Measurements from ENCODE around the gene FGG. TPM values are rescaled to one million over a fixed set of nuclear protein-coding genes. Genes with fewer than 3 reads are reported as not detected.

The FGG gene
- not detected for total RNA-seq

GRCh38 chr4:154612472-154613414 lies at the start of gene FGG:
Gene FGG (minus strand): TSS chr4:154612656. CDS start chr4:154612609, 47 bp downstream.
- Mint-ChIP-seq H3K27me3 (peaks cover 31% of the 10 kb centered on the region), H3K9me3 (no peaks in the 10 kb centered on the region), H3K4me1 (peaks cover 9% of the 10 kb centered on the region), H3K27ac (no peak within 1 kb of the TSS), H3K4me3 (no peak within 1 kb of the TSS), H3K36me3 (no peaks in the 10 kb centered on the region)
- DNase-seq = no peak

- H3K4me1 Mint-ChIP-seq = no peaks in the 10 kb centered on the region
- H3K27me3 Mint-ChIP-seq = peaks cover 18% of the 10 kb centered on the region
- no peaks in the 10 kb centered on the region for H3K36me3 Mint-ChIP-seq
- no peak for DNase-seq
- H3K9me3 Mint-ChIP-seq = peaks cover 2% of the 10 kb centered on the region
- no peak overlapping the region for H3K4me3 Mint-ChIP-seq
- H3K27ac Mint-ChIP-seq = no peak overlapping the region
Observed at GRCh38 chr4:154660052-154660451, 47.6 kb upstream of the FGG start.

DNA sequence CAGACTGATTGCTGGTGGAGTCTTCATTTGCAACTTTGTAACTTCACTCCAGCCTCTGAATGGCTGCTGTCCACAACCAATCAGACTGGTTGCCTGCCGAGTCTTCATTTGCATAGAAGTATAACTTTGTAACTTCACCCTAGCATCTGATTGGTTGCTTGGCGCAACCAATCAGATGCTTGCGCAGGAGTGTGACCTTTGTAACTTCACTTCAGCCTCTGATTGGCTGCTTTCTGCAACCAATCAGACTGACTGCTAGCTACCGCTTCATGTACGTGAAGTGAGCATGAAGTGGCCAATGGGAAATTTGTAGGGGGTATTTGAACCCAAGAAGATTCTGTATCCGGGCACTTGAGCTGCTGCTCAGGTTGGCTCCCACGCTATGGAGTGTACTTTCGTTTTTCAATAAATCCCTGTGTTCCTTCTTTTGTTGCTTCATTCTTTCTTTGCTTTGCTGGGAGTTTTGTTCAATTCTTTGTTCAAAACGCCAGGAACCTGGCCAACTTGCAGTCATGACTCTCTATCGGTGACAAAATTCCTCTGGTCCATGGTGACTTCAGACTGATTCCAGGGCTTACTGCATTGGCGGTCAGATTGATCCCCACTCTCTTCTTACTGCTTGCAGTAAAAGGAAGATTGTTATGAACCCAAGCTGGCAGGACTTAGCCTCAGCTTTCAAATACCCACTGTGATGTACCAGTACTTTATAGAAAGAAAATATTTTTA lies 46.4 kb upstream of the FGG start:
- peaks cover 2% of the 10 kb centered on the region for H3K9me3 Mint-ChIP-seq
- H3K4me1 Mint-ChIP-seq = no peaks in the 10 kb centered on the region
- DNase-seq = no peak
- no peak overlapping the region for H3K4me3 Mint-ChIP-seq
- no peak overlapping the region for H3K27ac Mint-ChIP-seq
- peaks cover 18% of the 10 kb centered on the region for H3K27me3 Mint-ChIP-seq
- H3K36me3 Mint-ChIP-seq = no peaks in the 10 kb centered on the region

GRCh38 chr4:154643493-154643892 lies 31.0 kb upstream of the FGG start:
- DNase-seq = no peak
- no peak overlapping the region for H3K4me3 Mint-ChIP-seq
- H3K27me3 Mint-ChIP-seq = peaks cover 31% of the 10 kb centered on the region
- no peak overlapping the region for H3K27ac Mint-ChIP-seq
- no peaks in the 10 kb centered on the region for H3K9me3 Mint-ChIP-seq
- H3K36me3 Mint-ChIP-seq = no peaks in the 10 kb centered on the region
- no peaks in the 10 kb centered on the region for H3K4me1 Mint-ChIP-seq

DNA sequence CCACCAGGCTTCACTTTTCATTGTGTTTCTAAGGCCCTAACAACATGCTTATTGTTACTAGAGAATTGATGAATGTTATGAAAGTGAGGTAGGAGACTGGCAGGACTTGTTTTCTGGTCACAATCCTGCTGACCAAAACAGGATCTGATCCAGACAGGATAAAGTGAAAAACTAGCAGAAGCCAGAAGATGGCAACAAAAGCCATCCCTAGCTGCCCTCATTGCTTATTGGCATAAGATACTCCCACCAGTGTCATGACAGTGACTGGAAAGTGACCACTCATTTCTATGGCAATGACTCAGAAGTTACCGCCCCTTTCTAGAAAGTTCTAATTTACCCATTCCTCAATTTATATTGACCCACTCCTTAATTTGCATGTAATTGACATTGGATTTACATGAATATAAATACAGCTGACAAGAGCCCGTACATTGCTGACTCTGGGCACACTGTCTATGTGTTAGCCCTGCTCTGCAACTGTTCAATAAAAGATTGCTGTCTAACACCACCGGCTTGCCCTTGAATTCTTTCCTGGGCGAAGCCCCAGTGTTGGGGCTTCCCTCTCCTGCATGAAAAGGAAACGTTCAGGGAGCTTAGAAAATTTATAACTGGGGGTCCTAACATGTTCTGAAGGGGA lies 30.0 kb upstream of the FGG start:
- no peak for DNase-seq
- Mint-ChIP-seq H3K27ac (no peak overlapping the region), H3K4me3 (no peak overlapping the region), H3K4me1 (no peaks in the 10 kb centered on the region), H3K36me3 (no peaks in the 10 kb centered on the region), H3K9me3 (no peaks in the 10 kb centered on the region), H3K27me3 (peaks cover 26% of the 10 kb centered on the region)

- H3K27ac Mint-ChIP-seq = no peak overlapping the region
- H3K27me3 Mint-ChIP-seq = peaks cover 18% of the 10 kb centered on the region
- H3K4me1 Mint-ChIP-seq = no peaks in the 10 kb centered on the region
Observed at GRCh38 chr4:154640999-154641398, 28.5 kb upstream of the FGG start.

DNA sequence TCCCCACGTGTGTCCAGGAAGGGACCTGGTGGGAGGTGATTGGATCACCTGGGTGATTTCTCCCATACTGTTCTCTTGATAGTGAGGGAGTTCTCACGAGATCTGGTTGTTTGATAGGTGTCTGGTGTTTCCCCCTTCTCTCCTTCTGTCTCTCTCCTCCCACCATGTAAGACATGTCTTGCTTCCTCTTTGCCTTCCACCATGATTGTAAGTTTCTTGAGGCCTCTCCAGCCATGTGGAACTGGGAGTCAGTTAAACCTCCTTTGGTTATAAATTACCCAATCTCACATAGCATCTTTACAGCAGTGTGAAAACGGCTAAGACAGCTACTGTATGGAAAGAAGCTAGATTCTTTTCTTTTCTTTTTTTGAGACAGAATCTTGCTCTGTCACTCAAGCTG lies 21.6 kb upstream of the FGG start:
- no peak overlapping the region for H3K27ac Mint-ChIP-seq
- peaks cover 30% of the 10 kb centered on the region for H3K27me3 Mint-ChIP-seq

More at GRCh38 chr4:154640999-154641398, 28.5 kb upstream of the FGG start:
- H3K36me3 Mint-ChIP-seq = no peaks in the 10 kb centered on the region
- H3K4me3 Mint-ChIP-seq = no peak overlapping the region
- H3K9me3 Mint-ChIP-seq = no peaks in the 10 kb centered on the region
- no peak for DNase-seq

DNA sequence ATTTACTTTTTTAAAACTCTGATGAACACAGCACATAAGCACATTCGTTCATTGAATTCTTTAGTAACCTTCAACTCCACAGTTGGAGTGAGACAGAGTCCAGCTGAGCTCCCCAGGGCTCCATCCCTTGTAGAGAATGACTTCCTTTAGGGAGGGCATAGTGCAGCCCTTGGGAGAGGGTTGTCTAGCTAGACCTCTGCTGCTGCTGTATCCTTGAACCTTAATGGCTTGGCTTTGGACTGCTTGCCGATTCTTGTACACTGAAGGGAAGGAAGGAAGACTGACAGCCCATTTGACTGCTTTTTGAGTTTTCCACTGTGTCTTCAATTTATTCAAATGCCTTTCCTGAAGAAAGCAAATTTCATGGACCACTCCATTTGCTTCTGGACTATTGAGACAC lies 19.4 kb upstream of the FGG start:
- H3K9me3 Mint-ChIP-seq = no peaks in the 10 kb centered on the region
- no peaks in the 10 kb centered on the region for H3K4me1 Mint-ChIP-seq
- H3K27me3 Mint-ChIP-seq = peaks cover 26% of the 10 kb centered on the region
- H3K27ac Mint-ChIP-seq = no peak overlapping the region
- H3K4me3 Mint-ChIP-seq = no peak overlapping the region
- DNase-seq = no peak
- H3K36me3 Mint-ChIP-seq = no peaks in the 10 kb centered on the region

More for the DNA sequence above, 21.6 kb upstream of the FGG start:
- Mint-ChIP-seq H3K9me3 (no peaks in the 10 kb centered on the region), H3K4me3 (no peak overlapping the region), H3K36me3 (no peaks in the 10 kb centered on the region), H3K4me1 (no peaks in the 10 kb centered on the region)
- DNase-seq = no peak

DNA sequence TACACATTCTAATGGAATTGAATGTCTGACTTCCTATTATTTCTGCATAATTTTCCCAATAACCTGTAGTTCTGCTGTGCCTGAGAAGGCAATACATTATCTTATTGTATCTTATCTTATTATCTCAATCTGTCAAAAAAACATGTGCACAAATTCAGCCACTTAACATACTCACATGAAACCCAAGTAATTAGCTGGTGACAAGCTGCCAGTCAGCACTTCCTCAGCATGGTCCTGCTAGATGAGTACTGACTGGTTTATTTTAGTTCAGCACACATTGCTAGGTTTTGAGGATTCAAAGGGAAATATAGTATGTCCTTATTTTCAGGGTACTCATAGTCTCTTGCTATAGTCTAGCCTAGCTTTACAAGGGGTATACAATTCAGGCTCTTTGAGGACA lies 17.9 kb upstream of the FGG start:
- H3K4me3 Mint-ChIP-seq = no peak overlapping the region
- H3K27ac Mint-ChIP-seq = no peak overlapping the region
- no peaks in the 10 kb centered on the region for H3K4me1 Mint-ChIP-seq
- no peaks in the 10 kb centered on the region for H3K36me3 Mint-ChIP-seq
- DNase-seq = no peak
- H3K9me3 Mint-ChIP-seq = no peaks in the 10 kb centered on the region
- peaks cover 36% of the 10 kb centered on the region for H3K27me3 Mint-ChIP-seq

DNA sequence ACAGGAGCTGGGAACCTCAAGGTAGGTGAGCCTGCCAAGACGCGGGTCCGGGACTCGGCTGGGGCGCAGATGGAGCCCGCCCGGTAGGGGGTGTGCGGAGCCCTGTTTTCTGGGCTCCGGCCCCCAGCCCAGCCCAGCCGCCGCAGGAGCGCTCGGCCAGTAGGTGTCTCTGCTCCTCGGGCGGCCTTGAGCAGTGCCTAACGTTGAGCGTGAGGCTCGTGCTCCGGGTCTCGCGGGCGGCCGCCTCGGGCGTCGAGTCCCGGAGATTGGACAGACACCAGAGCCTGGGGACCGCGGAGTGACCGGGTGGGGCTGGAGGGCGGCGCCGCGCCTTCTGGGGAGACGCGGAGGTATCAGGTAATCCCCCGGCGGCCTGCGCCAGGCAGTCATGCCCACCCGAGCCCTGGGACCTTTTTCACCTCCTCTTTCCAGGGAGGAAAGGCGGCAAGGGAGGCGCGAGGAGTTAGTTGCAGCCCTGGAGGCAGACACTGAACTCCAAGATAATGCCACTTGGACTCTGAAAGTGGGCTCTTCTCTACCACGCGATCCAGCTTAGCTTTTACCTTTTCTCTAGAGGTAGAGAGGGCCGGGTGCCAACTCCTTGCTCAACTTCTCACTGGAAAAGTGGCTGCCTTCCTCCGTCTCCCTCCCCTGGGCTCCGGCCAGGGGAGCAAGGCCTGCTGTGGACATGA lies 14.5 kb upstream of the FGG start:
- Mint-ChIP-seq H3K4me3 (peak overlapping the region; percentile 33), H3K4me1 (no peaks in the 10 kb centered on the region), H3K36me3 (no peaks in the 10 kb centered on the region), H3K9me3 (no peaks in the 10 kb centered on the region), H3K27ac (no peak overlapping the region), H3K27me3 (peaks cover 20% of the 10 kb centered on the region)
- peak; percentile 78 for DNase-seq

- no peak overlapping the region for H3K4me3 Mint-ChIP-seq
- H3K27me3 Mint-ChIP-seq = peaks cover 17% of the 10 kb centered on the region
- H3K9me3 Mint-ChIP-seq = no peaks in the 10 kb centered on the region
- no peaks in the 10 kb centered on the region for H3K36me3 Mint-ChIP-seq
- DNase-seq = no peak
- no peak overlapping the region for H3K27ac Mint-ChIP-seq
- no peaks in the 10 kb centered on the region for H3K4me1 Mint-ChIP-seq
Observed at GRCh38 chr4:154625971-154626370, 13.5 kb upstream of the FGG start.

DNA sequence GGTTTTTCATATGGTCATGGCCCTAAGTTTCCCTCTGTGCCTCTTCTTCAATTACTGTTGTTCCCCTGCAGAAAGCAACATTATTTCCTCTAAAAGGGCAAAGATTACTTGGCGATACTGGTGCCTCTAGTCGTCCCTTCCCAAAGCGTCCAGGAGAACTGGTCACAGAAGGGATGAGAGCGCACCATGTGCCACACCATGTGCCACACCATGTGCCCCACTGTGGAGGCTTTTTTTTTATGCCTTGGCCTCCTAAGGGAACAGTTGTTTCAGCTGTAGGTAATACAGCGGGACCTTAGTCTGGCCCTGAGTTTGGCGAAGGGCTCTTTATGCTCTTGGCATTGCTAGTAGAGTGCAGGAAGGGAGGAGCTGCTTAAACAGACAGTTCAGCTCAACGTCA lies 11.5 kb upstream of the FGG start:
- Mint-ChIP-seq H3K27ac (no peak overlapping the region), H3K4me1 (no peaks in the 10 kb centered on the region), H3K27me3 (peaks cover 11% of the 10 kb centered on the region), H3K4me3 (no peak overlapping the region), H3K36me3 (no peaks in the 10 kb centered on the region), H3K9me3 (no peaks in the 10 kb centered on the region)
- DNase-seq = no peak

DNA sequence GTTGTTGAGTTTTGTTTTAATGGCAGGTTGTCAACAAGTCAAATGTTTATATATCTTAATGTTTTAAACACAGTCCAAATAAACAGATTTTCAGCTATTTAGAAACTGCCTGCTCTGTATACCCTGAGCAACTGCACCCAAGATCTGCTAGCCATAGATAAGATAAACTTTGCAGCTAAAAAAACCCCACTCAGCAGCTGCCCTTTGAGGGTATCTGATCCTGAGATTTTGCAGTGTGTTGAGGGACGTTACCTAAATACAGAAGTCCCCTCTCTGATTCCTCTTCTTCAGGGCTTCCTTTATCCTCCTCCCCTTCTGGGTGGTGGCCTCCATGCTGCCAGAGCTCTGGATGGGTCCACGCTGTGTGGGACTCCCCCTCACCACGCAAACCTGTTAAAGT lies 11.0 kb upstream of the FGG start:
- H3K4me3 Mint-ChIP-seq = no peak overlapping the region
- no peak overlapping the region for H3K27ac Mint-ChIP-seq
- no peaks in the 10 kb centered on the region for H3K9me3 Mint-ChIP-seq
- peaks cover 11% of the 10 kb centered on the region for H3K27me3 Mint-ChIP-seq
- no peak for DNase-seq
- no peaks in the 10 kb centered on the region for H3K36me3 Mint-ChIP-seq
- H3K4me1 Mint-ChIP-seq = no peaks in the 10 kb centered on the region

DNA sequence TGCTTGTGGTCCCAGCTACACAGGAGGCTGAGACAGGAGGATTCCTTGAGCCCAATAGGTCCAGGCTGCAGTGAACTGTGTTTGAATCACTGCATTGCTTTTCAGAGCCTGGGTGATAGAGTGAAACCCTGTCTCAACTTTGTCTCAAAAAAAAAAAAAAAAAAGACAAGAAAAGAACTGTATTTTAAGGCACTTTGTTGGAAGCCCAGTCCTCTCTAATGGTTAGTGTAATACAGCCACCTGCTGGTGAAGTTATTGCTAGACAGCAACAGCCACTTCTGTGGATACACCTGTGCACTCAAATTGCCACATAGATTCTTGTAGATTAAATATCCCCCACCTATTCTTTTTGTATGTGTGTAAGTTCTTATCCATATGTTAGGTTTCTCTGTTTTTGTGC lies 10.1 kb upstream of the FGG start:
- no peaks in the 10 kb centered on the region for H3K9me3 Mint-ChIP-seq
- H3K27me3 Mint-ChIP-seq = peaks cover 11% of the 10 kb centered on the region
- no peak overlapping the region for H3K4me3 Mint-ChIP-seq
- no peaks in the 10 kb centered on the region for H3K36me3 Mint-ChIP-seq
- H3K27ac Mint-ChIP-seq = no peak overlapping the region
- no peaks in the 10 kb centered on the region for H3K4me1 Mint-ChIP-seq
- DNase-seq = no peak

DNA sequence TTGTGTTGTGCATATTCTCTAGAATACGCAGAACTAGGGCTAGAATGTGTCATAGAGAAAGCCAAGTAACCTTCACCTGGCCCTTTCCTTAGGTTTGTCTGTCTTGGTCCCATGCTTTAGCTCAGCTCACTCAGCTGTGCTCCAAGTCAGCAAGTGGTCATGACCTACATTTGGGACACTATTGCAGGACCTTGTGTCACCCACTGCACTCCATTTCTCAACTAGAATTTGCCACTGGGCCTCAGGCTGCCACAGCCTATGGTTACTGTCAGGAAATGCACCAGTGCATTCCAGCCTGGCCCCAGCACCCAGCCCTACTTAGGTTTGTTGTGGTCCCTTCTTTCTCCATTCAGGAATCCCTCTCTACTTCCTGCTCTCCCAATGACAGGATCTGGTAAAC lies 7.7 kb upstream of the FGG start:
- H3K27me3 Mint-ChIP-seq = no peaks in the 10 kb centered on the region
- H3K9me3 Mint-ChIP-seq = no peaks in the 10 kb centered on the region
- H3K36me3 Mint-ChIP-seq = no peaks in the 10 kb centered on the region
- no peak overlapping the region for H3K27ac Mint-ChIP-seq
- no peak for DNase-seq
- no peak overlapping the region for H3K4me3 Mint-ChIP-seq
- H3K4me1 Mint-ChIP-seq = peaks cover 9% of the 10 kb centered on the region

All from activated naive CD8-positive, alpha-beta T cell treated with anti-CD3 and anti-CD28 coated beads for 36 hours (primary cell).